HEK293T (cell line): ENCODE data around the gene ZFR2.

Experiments
- ARNT ChIP-seq: fragments of 450-650 bp; IDR thresholded peaks from 2 replicates; pipeline ENCODE4 v1.6.1; 2017; ENCODE audit warnings: mild to moderate bottlenecking
- BHLHE40 ChIP-seq: fragments of 450-650 bp; IDR thresholded peaks from 2 replicates; pipeline ENCODE4 v1.6.1; 2016; ENCODE audit warnings: mild to moderate bottlenecking, moderate library complexity, borderline replicate concordance
- CTBP1 ChIP-seq: fragments of 450-650 bp; IDR thresholded peaks from 2 replicates; pipeline ENCODE4 v1.6.1; 2016; ENCODE audit warnings: borderline replicate concordance
- ELF4 ChIP-seq: fragments of 450-650 bp; IDR thresholded peaks from 2 replicates; pipeline ENCODE4 v1.6.1; 2017; ENCODE audit warnings: antibody characterized with exemption
- FOXA1 ChIP-seq: fragments of 450-650 bp; IDR thresholded peaks from 2 replicates; pipeline ENCODE4 v1.6.1; 2016; ENCODE audit warnings: mild to moderate bottlenecking
- FOXK2 ChIP-seq: fragments of 450-650 bp; IDR thresholded peaks from 2 replicates; pipeline ENCODE4 v1.6.1; 2016; ENCODE audit warnings: mild to moderate bottlenecking
- FOXM1 ChIP-seq: fragments of 450-650 bp; IDR thresholded peaks from 2 replicates; pipeline ENCODE4 v1.6.1; 2017; ENCODE audit warnings: mild to moderate bottlenecking, borderline replicate concordance
- HDGF ChIP-seq: fragments of 450-650 bp; IDR thresholded peaks from 2 replicates; pipeline ENCODE4 v1.6.1; 2017; ENCODE audit warnings: antibody characterized with exemption, borderline replicate concordance
- L3MBTL2 ChIP-seq: fragments of 450-650 bp; conservative IDR thresholded peaks from 2 replicates; pipeline ENCODE4 v1.6.1; 2016; ENCODE audit warnings: mild to moderate bottlenecking
- NFRKB ChIP-seq: fragments of 450-650 bp; IDR thresholded peaks from 2 replicates; pipeline ENCODE4 v1.6.1; 2016; ENCODE audit warnings: mild to moderate bottlenecking, moderate library complexity
- PKNOX1 ChIP-seq: fragments of 450-650 bp; IDR thresholded peaks from 2 replicates; pipeline ENCODE4 v1.6.1; 2016
- SP1 ChIP-seq: fragments of 450-650 bp; IDR thresholded peaks from 2 replicates; pipeline ENCODE4 v1.6.1; 2017
- SUZ12 ChIP-seq: fragments of 450-650 bp; IDR thresholded peaks from 2 replicates; pipeline ENCODE4 v1.6.1; 2016; ENCODE audit warnings: mild to moderate bottlenecking
- TARDBP ChIP-seq: fragments of 450-650 bp; IDR thresholded peaks from 2 replicates; pipeline ENCODE4 v1.6.1; 2016

- TF ChIP-seq BHLHE40 (no peak), HDGF (no peak), FOXM1 (no peak), L3MBTL2 (no peak), NFRKB (no peak), TARDBP (no peak), CTBP1 (no peak), FOXK2 (no peak), SUZ12 (no peak), FOXA1 (no peak), PKNOX1 (no peak), SP1 (no peak), ARNT (no peak), ELF4 (no peak)
Observed at GRCh38 chr19:3818466-3818865, 50.4 kb downstream of the ZFR2 start.
